Left ventricle myocardium inferior (tissue), 1 donor: Measurements from ENCODE around the gene GZMB. TPM values are rescaled to one million over a fixed set of nuclear protein-coding genes. Genes with fewer than 3 reads are reported as not detected.
"Not testable (repeated sequence)": the region's sequence is repeated elsewhere in the genome, so short reads cannot be mapped to it uniquely, and the experiment has no call there.

Source experiments
- DNase-seq: peaks from one replicate; pipeline ENCODE4 v3.0.0-alpha.2; 2020
- H3K27ac ChIP-seq: fragments of 200-600 bp; replicated peaks from 2 replicates; pipeline ENCODE4 v1.8.0; 2021
- H3K27me3 ChIP-seq: fragments of 200-600 bp; 2 replicates; pipeline ENCODE4 v1.8.0; 2021; ENCODE audit warnings: low read depth
- H3K36me3 ChIP-seq: fragments of 200-600 bp; 2 replicates; pipeline ENCODE4 v1.8.0; 2021
- H3K4me1 ChIP-seq: fragments of 200-600 bp; 2 replicates; pipeline ENCODE4 v1.8.0; 2021
- H3K4me3 ChIP-seq: fragments of 200-600 bp; 2 replicates; pipeline ENCODE4 v1.8.0; 2021; ENCODE audit warnings: mild to moderate bottlenecking, moderate library complexity
- H3K9me3 ChIP-seq: fragments of 200-600 bp; replicated peaks from 2 replicates; pipeline ENCODE4 v1.8.0; 2021
- intact Hi-C: fragments of 100-400 bp; cut with micrococcal nuclease; formaldehyde crosslinking; loops from one replicate; pipeline ENCODE4 v1.11.0; 2022
- total RNA-seq: library from RNA; stranded (reverse); fragmentation: NEBNext Ultra II Directional; extraction: Animal tissue kit (Norgen Biotek cat#: 25700); gene quantifications from one replicate; pipeline ENCODE4 v1.2.1, GENCODE V29; 2021
- TF ChIP-seq, protein P1 (sequence below): fragments of 200-600 bp; IDR thresholded peaks from 2 replicates; pipeline ENCODE4 v1.8.0; 2021; ENCODE audit warnings: antibody characterized with exemption, mild to moderate bottlenecking, borderline replicate concordance
- donor health status: DM: no; HTN: yes; CAD: no; lungs with severe emphysema.

Gene GZMB
- total RNA-seq, 1 donor from 2014 or later: 0.52 TPM

DNA sequence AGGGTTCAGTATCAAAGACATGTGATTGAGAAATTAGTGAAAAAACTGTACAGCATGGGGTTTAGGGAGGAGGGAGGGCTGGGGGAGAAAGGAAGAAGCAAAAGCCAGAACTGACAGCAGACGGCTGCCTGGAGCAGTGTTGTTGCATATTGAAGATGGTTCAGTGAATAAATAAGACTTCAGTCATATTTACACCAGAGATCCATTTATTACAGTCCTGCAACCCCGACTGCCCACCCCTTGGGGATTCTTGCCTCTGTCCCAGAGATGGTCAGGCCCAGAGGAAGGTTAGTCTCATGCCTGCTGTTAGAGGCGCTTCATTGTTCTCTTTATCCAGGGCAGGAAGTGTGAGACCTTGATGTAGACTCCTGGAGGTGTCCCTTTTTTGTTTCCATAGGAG lies 27.7 kb downstream of the GZMB start:
- no peak for DNase-seq
- intact Hi-C loops: no loop called here
- TF ChIP-seq, protein P1, sequence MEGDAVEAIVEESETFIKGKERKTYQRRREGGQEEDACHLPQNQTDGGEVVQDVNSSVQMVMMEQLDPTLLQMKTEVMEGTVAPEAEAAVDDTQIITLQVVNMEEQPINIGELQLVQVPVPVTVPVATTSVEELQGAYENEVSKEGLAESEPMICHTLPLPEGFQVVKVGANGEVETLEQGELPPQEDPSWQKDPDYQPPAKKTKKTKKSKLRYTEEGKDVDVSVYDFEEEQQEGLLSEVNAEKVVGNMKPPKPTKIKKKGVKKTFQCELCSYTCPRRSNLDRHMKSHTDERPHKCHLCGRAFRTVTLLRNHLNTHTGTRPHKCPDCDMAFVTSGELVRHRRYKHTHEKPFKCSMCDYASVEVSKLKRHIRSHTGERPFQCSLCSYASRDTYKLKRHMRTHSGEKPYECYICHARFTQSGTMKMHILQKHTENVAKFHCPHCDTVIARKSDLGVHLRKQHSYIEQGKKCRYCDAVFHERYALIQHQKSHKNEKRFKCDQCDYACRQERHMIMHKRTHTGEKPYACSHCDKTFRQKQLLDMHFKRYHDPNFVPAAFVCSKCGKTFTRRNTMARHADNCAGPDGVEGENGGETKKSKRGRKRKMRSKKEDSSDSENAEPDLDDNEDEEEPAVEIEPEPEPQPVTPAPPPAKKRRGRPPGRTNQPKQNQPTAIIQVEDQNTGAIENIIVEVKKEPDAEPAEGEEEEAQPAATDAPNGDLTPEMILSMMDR: no peak
- Histone ChIP-seq H3K27me3 (peaks cover 11% of the 10 kb centered on the region), H3K27ac (no peak overlapping the region), H3K36me3 (no peaks in the 10 kb centered on the region), H3K4me3 (no peak overlapping the region), H3K9me3 (peaks cover 2% of the 10 kb centered on the region), H3K4me1 (no peaks in the 10 kb centered on the region)

DNA sequence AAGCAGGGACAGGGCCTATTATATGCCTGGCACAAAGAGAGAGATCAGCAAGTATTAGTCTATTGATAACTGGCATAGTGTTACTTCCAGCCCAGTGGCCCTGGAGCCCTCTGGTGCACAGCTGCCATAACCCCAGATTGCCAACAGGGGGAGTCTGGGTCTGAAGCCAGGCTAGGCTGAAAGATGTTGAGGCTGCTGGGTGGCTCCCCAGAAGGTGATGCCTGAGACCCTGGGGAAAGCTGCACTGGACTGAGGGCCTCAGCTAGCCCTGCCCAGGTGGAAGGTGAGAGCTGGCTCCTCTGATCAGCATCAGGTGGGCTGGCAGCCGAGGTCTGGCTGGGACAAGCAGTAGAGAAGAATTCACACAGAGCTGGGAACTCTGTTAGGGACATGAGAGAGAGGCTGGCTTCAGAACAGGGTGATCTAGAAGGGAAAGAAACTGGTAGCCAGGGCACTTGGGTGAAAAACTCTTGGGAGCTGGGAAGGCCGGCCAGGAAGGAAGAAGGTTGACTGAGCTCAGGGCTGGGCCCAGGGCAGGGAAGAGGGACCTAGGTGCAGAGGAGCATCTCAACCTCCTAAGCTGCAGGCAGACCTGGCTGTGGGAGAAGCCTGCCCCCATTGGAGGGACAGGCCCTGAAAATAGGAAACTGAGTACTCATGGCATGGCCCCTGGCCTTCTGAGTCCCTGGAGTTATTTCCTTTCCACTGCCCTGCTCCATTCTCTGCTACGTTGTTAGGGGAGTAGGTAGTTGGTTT lies 28.4 kb downstream of the GZMB start:
- Histone ChIP-seq H3K4me3 (no peak overlapping the region), H3K36me3 (no peaks in the 10 kb centered on the region), H3K27me3 (peaks cover 13% of the 10 kb centered on the region), H3K4me1 (no peaks in the 10 kb centered on the region), H3K9me3 (no peaks in the 10 kb centered on the region), H3K27ac (no peak overlapping the region)
- intact Hi-C loops: no loop called here
- TF ChIP-seq, protein P1: peak; percentile 66
- no peak for DNase-seq

DNA sequence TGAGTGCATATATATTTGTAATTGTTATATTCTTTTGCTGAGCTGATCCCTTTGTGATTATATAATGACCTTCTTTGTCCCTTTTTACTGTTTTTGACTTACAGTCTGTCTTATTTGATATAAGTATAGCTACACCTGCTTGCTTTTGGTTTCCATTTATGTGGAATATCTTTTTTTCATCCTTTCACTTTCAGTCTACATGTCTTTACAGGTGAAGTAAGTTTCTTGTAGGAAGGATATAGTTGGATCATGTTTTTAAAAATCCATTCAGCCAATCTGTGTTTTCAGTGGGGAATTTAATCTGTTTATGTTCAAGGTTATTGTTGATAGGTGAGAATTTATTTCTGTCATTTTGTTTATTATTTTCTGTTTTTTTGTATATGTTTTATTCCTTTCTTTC lies 36.6 kb downstream of the GZMB start:
- intact Hi-C loops: no loop called here
- Histone ChIP-seq H3K9me3 (peaks cover 66% of the 10 kb centered on the region), H3K27me3 (peaks cover 6% of the 10 kb centered on the region), H3K4me3 (no peak overlapping the region), H3K36me3 (no peaks in the 10 kb centered on the region), H3K27ac (no peak overlapping the region), H3K4me1 (no peaks in the 10 kb centered on the region)
- TF ChIP-seq, protein P1: no peak
- no peak for DNase-seq

DNA sequence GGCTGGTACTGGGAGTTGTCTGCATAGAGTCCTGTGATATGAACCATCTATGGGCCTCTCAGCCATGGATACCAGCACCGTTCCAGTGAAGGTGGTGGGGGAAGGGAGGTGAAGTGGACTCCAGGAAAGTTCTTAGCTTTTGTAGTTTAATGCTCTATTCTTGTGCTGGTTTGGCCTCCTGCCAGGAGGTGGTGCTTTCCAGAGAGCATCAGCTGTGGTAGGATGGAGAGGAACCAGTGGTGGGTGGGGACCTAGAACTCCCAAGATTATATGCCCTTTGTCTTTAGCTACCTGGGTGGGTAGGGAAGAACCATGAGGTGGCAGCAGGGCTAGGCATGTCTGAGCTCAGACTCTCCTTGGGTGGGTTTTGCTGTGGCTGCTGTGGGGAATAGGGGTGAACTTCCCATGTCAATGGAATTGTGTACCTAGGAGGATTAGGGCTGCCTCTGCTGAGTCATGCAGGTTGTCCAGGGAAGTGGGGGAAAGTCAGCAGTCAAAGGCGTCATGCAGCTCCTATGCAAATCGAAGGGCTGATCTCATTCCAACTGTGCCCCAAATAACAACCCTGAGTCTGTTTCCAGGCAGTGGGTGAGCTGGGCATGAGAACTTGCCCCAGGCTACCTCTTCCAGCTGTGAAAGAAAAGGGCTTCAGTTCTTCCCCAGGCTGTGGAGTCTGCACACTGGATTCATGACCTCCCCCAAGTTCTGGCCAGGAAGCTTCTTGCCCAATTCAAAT lies 38.7 kb downstream of the GZMB start:
- DNase-seq: no peak
- Histone ChIP-seq H3K27me3 (no peaks in the 10 kb centered on the region), H3K27ac (no peak overlapping the region), H3K36me3 (no peaks in the 10 kb centered on the region), H3K4me3 (no peak overlapping the region), H3K4me1 (no peaks in the 10 kb centered on the region), H3K9me3 (peaks cover 75% of the 10 kb centered on the region)
- TF ChIP-seq, protein P1: no peak
- intact Hi-C loops: no loop called here

DNA sequence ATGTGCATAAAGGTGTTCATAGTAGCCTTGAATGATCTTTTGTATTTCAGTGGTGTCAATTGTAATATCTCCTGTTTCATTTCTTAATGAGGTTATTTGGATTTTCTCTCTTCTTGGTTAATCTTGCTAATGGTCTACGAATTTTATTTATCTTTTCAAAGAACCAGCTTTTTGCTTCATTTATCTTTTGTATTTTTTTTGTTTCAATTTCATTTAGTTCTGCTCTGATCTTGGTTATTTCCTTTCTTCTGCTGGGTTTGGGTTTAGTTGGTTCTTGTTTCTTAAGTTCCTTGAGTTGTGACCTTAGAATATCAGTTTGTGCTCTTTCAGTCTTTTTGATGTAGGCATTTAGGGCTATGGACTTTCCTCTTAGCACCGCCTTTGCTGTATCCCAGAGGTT lies 43.0 kb downstream of the GZMB start:
- H3K27ac ChIP-seq, H3K4me1 ChIP-seq, intact Hi-C loops, H3K36me3 ChIP-seq, DNase-seq, H3K4me3 ChIP-seq, H3K27me3 ChIP-seq: not testable (repeated sequence)
- peaks cover 73% of the 10 kb centered on the region for H3K9me3 ChIP-seq

DNA sequence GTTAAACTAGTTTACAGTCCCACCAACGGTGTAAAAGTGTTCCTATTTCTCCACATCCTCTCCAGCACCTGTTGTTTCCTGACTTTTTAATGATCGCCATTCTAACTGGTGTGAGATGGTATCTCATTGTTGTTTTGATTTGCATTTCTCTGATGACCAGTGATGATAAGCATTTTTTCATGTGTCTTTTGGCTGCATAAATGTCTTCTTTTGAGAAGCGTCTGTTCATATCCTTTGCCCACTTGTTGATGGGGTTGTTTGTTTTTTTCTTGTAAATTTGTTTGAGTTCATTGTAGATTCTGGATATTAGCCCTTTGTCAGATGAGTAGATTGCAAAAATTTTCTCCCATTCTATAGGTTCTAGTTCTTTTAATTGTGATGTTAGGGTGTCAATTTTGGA lies 49.6 kb downstream of the GZMB start:
- DNase-seq, H3K27ac ChIP-seq, H3K27me3 ChIP-seq, H3K4me3 ChIP-seq, H3K36me3 ChIP-seq, intact Hi-C loops, H3K4me1 ChIP-seq: not testable (repeated sequence)
- H3K9me3 ChIP-seq: peaks cover 42% of the 10 kb centered on the region

Other genes with a start within 250 kb of the GZMB start
- gene NYNRIN, start 235.2 kb downstream of the GZMB start, total RNA-seq: 8.0 TPM
- gene CBLN3, start 204.5 kb downstream of the GZMB start, total RNA-seq: 0.55 TPM
- 20.5 TPM for gene KHNYN, start 204.2 kb downstream of the GZMB start, total RNA-seq
- 74.8 TPM for gene SDR39U1, start 191.4 kb downstream of the GZMB start, total RNA-seq
- gene CMA1, start 125.9 kb downstream of the GZMB start, total RNA-seq: 0.66 TPM
- gene CTSG, start 57.9 kb downstream of the GZMB start, total RNA-seq: 0.80 TPM
- gene GZMH, start 24.5 kb downstream of the GZMB start, total RNA-seq: not detected